K562 (cell line): ENCODE data around the gene EPHB3. TPM values are rescaled to one million over a fixed set of nuclear protein-coding genes. Genes with fewer than 3 reads are reported as not detected.

Source experiments
- ATAC-seq: fragments of 200-7000 bp; cut with Tn5 transposase; 3 replicates; pipeline ENCODE4 v1.9.1; 2020; ENCODE audit warnings: moderate library complexity
- BruUV-seq: library from RNA; stranded (reverse); fragments of 400-500 nt; replicated peaks from 2 replicates; lab custom pipeline; 2021; lab: Mats Ljungman, UMichigan
- CTCF ChIA-PET: fragments of 300-600 bp; formaldehyde crosslinking; extraction: SDS; loops from one replicate; lab custom pipeline; 2021; ENCODE audit warnings: low intra/inter-chr PET ratio; lab: Yijun Ruan, JAX
- POLR2A ChIA-PET: fragments of 300-600, 350-650 bp; sonication (Branson Sonifier 250); formaldehyde crosslinking; extraction: SDS; loops from one replicate; lab custom pipeline; 2021; ENCODE audit warnings: antibody characterized with exemption, inconsistent platforms; lab: Yijun Ruan, JAX
- DNase-seq, 4 experiments: peaks; one replicate each; pipeline versions ENCODE4 v3.0.0 to v3.0.0-alpha.2; 2011 to 2018; ENCODE audit warnings: low spot score in 3 of 4, mixed read lengths in 3 of 4; ENCODE audit errors: extremely low read depth in 1 of 4
- FAIRE-seq: peaks from 2 replicates; lab custom pipeline; 2011; peaks lifted over from hg19 to GRCh38; lab: Jason Lieb, UNC
- H2AFZ ChIP-seq: 2 replicates; pipeline ENCODE4 v1.6.0; 2011; ENCODE audit warnings: low read depth, low read length, control low read depth, inconsistent platforms
- H3K27ac ChIP-seq: fragments of 200-600 bp; 3 replicates; pipeline ENCODE4 v1.8.0; 2011; ENCODE audit warnings: low read depth, mild to moderate bottlenecking, control low read depth, inconsistent platforms, low read length, moderate library complexity, mixed read lengths; ENCODE audit errors: extremely low read depth
- H3K27me3 ChIP-seq, 2 experiments: fragments of 300-600 bp in 1 of 2; 2 replicates in 1 of 2; 3 replicates in 1 of 2; pipeline versions ENCODE4 v1.6.0 to v1.8.0; 2011; ENCODE audit warnings: inconsistent platforms in 2 of 2, low read length in 2 of 2, mild to moderate bottlenecking in 1 of 2, mixed read lengths in 1 of 2, moderate library complexity in 1 of 2; ENCODE audit not compliant: control insufficient read depth in 2 of 2, insufficient read depth in 2 of 2
- H3K36me3 ChIP-seq: fragments of 300-600 bp; 3 replicates; pipeline ENCODE4 v1.8.0; 2011; ENCODE audit warnings: mild to moderate bottlenecking, low read length, inconsistent platforms; ENCODE audit not compliant: control insufficient read depth, insufficient read depth
- H3K4me1 ChIP-seq, 2 experiments: fragments of 200-600 bp in 1 of 2; replicated peaks in 1 of 2; 2 replicates in 1 of 2; 3 replicates in 1 of 2; pipeline versions ENCODE4 v1.5.1 to v1.8.0; 2011; ENCODE audit warnings: inconsistent platforms in 2 of 2, low read length in 2 of 2, mild to moderate bottlenecking in 1 of 2, mixed read lengths in 1 of 2, moderate library complexity in 1 of 2; ENCODE audit not compliant: control insufficient read depth in 2 of 2, insufficient read depth in 2 of 2
- H3K4me2 ChIP-seq: 2 replicates; pipeline ENCODE4 v1.6.1; 2011; ENCODE audit warnings: low read length, control low read depth, inconsistent platforms, mixed read lengths; ENCODE audit not compliant: insufficient read depth
- H3K4me3 ChIP-seq: fragments of 200-600 bp; sonication (generic), shearing (Covaris generic); 2 replicates; pipeline ENCODE4 v1.5.1; 2016; ENCODE audit warnings: control low read depth, inconsistent platforms
- H3K79me2 ChIP-seq: fragments of 200-600 bp; 3 replicates; pipeline ENCODE4 v1.8.0; 2011; ENCODE audit warnings: low read length, inconsistent platforms; ENCODE audit not compliant: control insufficient read depth, insufficient read depth
- H3K9ac ChIP-seq, 2 experiments: 2 replicates each; pipeline versions ENCODE4 v1.6.0 to v1.6.1; 2011; ENCODE audit warnings: low read depth in 2 of 2, low read length in 2 of 2, control low read depth in 1 of 2, inconsistent platforms in 1 of 2, mild to moderate bottlenecking in 1 of 2, mixed read lengths in 1 of 2; ENCODE audit not compliant: insufficient read depth in 1 of 2
- H3K9me1 ChIP-seq: one replicate; pipeline ENCODE4 v1.6.0; 2011; ENCODE audit warnings: inconsistent platforms, mild to moderate bottlenecking, low read length, moderate library complexity; ENCODE audit not compliant: control insufficient read depth, insufficient read depth
- H3K9me3 ChIP-seq: replicated peaks from 2 replicates; pipeline ENCODE4 v1.5.1; 2011; ENCODE audit warnings: low read depth, low read length, inconsistent platforms; ENCODE audit not compliant: control insufficient read depth, insufficient read depth
- H4K20me1 ChIP-seq: replicated peaks from 2 replicates; pipeline ENCODE4 v1.6.1; 2011; ENCODE audit warnings: low read length, inconsistent platforms, mixed read lengths; ENCODE audit not compliant: control insufficient read depth, insufficient read depth
- BRF2 ChIP-seq: IDR thresholded peaks from 3 replicates; pipeline ENCODE4 v1.6.1; 2011; ENCODE audit warnings: borderline replicate concordance, mild to moderate bottlenecking; ENCODE audit not compliant: insufficient read length, insufficient read depth
- CBFA2T2 ChIP-seq: fragments of 450-650 bp; conservative IDR thresholded peaks from 2 replicates; pipeline ENCODE4 v1.6.1; 2017; ENCODE audit warnings: mild to moderate bottlenecking
- E2F3 ChIP-seq: fragments of 250-450 bp; sonication (Bioruptor Pico); IDR thresholded peaks from 2 replicates; pipeline ENCODE4 v1.4.0; 2020; ENCODE audit warnings: mild to moderate bottlenecking
- EWSR1 ChIP-seq: fragments of 450-650 bp; IDR thresholded peaks from 2 replicates; pipeline ENCODE4 v1.6.1; 2018; ENCODE audit warnings: borderline replicate concordance, mild to moderate bottlenecking, low read depth, moderate library complexity; ENCODE audit not compliant: partially characterized antibody
- HDAC3 ChIP-seq: fragments of 450-650 bp; IDR thresholded peaks from 2 replicates; pipeline ENCODE4 v1.6.1; 2018; ENCODE audit warnings: borderline replicate concordance, mild to moderate bottlenecking, moderate library complexity; ENCODE audit not compliant: partially characterized antibody
- HDAC6 ChIP-seq: IDR thresholded peaks from 2 replicates; pipeline ENCODE4 v1.6.1; 2012; ENCODE audit warnings: low read depth, mild to moderate bottlenecking, control low read depth, inconsistent platforms, low read length, moderate library complexity
- HMG20B ChIP-seq: fragments of 250-450 bp; sonication (Bioruptor Pico); IDR thresholded peaks from 2 replicates; pipeline ENCODE4 v1.5.0; 2021; ENCODE audit warnings: mild to moderate bottlenecking
- KDM1A ChIP-seq, 2 experiments: fragments of 450-650 bp; IDR thresholded peaks; 2 replicates each; pipeline ENCODE4 v1.6.1; 2016; ENCODE audit warnings: mild to moderate bottlenecking in 2 of 2
- PCBP2 ChIP-seq: fragments of 200-400 bp; formaldehyde crosslinking; IDR thresholded peaks from 2 replicates; pipeline ENCODE4 v1.6.1; 2018; ENCODE audit warnings: low read length, low read depth, mild to moderate bottlenecking, moderate library complexity; ENCODE audit not compliant: poor library complexity, severe bottlenecking
- PHF20 ChIP-seq: fragments of 450-650 bp; IDR thresholded peaks from 2 replicates; pipeline ENCODE4 v1.6.1; 2018; ENCODE audit not compliant: partially characterized antibody
- PHTF2 ChIP-seq: fragments of 250-450 bp; sonication (Bioruptor Pico); IDR thresholded peaks from 2 replicates; pipeline ENCODE4 v1.5.0; 2021; ENCODE audit warnings: mild to moderate bottlenecking
- RBM14 ChIP-seq: fragments of 200-400 bp; formaldehyde crosslinking; IDR thresholded peaks from 2 replicates; pipeline ENCODE4 v1.6.1; 2018; ENCODE audit warnings: low read depth, mild to moderate bottlenecking, low read length, moderate library complexity, borderline replicate concordance; ENCODE audit not compliant: insufficient read depth
- SETDB1 ChIP-seq: IDR thresholded peaks from one replicate; pipeline ENCODE4 v1.6.1; 2012; ENCODE audit warnings: low read length, control low read depth, inconsistent platforms
- ZNF174 ChIP-seq: fragments of 250-450 bp; sonication (Bioruptor Pico); IDR thresholded peaks from 2 replicates; pipeline ENCODE4 v1.4.0; 2020; ENCODE audit warnings: mild to moderate bottlenecking
- ZNF253 ChIP-seq: fragments of 250-450 bp; sonication (Bioruptor Pico); conservative IDR thresholded peaks from 2 replicates; pipeline ENCODE4 v1.6.1; 2021; ENCODE audit warnings: mild to moderate bottlenecking
- ZNF507 ChIP-seq: conservative IDR thresholded peaks from 2 replicates; pipeline ENCODE4 v1.6.1; 2017; ENCODE audit warnings: missing genetic modification characterization, missing compliant biosample characterization
- ZNF655 ChIP-seq: fragments of 250-450 bp; sonication (Bioruptor Pico); IDR thresholded peaks from 2 replicates; pipeline ENCODE4 v1.5.0; 2021
- ZNF77 ChIP-seq: fragments of 250-450 bp; sonication (Bioruptor Pico); IDR thresholded peaks from 2 replicates; pipeline ENCODE4 v1.5.0; 2020
- ZSCAN29 ChIP-seq: fragments of 450-650 bp; IDR thresholded peaks from 2 replicates; pipeline ENCODE4 v1.6.1; 2017
- WGBS: fragments of 100-300 bp; shearing (Covaris generic); methylation state at CpG from one replicate; pipeline ENCODE4 v1.1.6; 2016; ENCODE audit warnings: low coverage, mixed read lengths; ENCODE audit not compliant: insufficient coverage; ENCODE audit errors: missing lambda C conversion rate; 5-methylcytosine and 5-hydroxymethylcytosine counted together
- in situ Hi-C: fragments of 300-500 bp; cut with MboI; formaldehyde crosslinking; loops from 4 replicates; pipeline ENCODE4 v1.15.0; 2018; ENCODE audit warnings: inconsistent platforms, mixed read lengths
- intact Hi-C: fragments of 100-400 bp; cut with micrococcal nuclease; formaldehyde crosslinking; loops from 2 replicates; pipeline ENCODE4 v1.14.2; 2022
- polyA plus RNA-seq, 8 experiments: library from polyadenylated mRNA; depleted of rRNA in 4 of 8; stranded (reverse) in 5 of 8; unstranded in 3 of 8; fragments of >200 nt; fragmentation: Nextera tagmentation in 2 of 8; fragmentation: Illumina TruSeq in 1 of 8; extraction: Ambion mirVana in 2 of 8; extraction: Trizol in 1 of 8; gene quantifications; 2 replicates each; pipeline versions ENCODE4 v1.2.1 to v1.2.3, GENCODE V29; 2011 to 2014; ENCODE audit warnings: inconsistent platforms in 1 of 8, missing spikeins in 1 of 8
- total RNA-seq, 7 experiments: library from RNA; depleted of rRNA in 6 of 7; stranded (reverse); fragments of >200 nt in 6 of 7; fragmentation: Illumina TruSeq in 2 of 7; extraction: Trizol in 2 of 7; gene quantifications; 2 replicates each; pipeline versions ENCODE4 v1.2.1 to v1.2.3, GENCODE V29; 2011 to 2021; ENCODE audit warnings: low replicate concordance in 1 of 7

EPHB3 gene
- total and polyA plus RNA-seq, 9 of the 15 experiments (the other 6 are each of a cell fraction or from before 2014, with no cell fraction given), result not detected

GRCh38 chr3:184611607-184612281 lies 50.2 kb downstream of the EPHB3 start:
- H3K4me3 ChIP-seq, result no peak overlapping the region
- TF ChIP-seq PCBP2, result no peak
- TF ChIP-seq ZNF655, result no peak
- TF ChIP-seq ZNF507 (tag), result no peak
- TF ChIP-seq E2F3 (CRISPR knock-in tag), result no peak
- no peak for TF ChIP-seq ZNF77 (CRISPR knock-in tag)
- TF ChIP-seq CBFA2T2, result no peak
- no peak for TF ChIP-seq HDAC6
- no peak for TF ChIP-seq KDM1A (IDR thresholded peaks at IDR 0.05)
- TF ChIP-seq EWSR1, result no peak
- TF ChIP-seq BRF2, result no peak
- no peak for TF ChIP-seq SETDB1
- no peak for TF ChIP-seq HDAC3
- TF ChIP-seq PHTF2 (CRISPR knock-in tag), result no peak
- no peak for TF ChIP-seq PHF20
- no peak for TF ChIP-seq ZNF253
- TF ChIP-seq ZSCAN29, result no peak
- TF ChIP-seq HMG20B (CRISPR knock-in tag), result no peak
- no peak for TF ChIP-seq ZNF174 (CRISPR knock-in tag)
- no peak for TF ChIP-seq RBM14

More at GRCh38 chr3:184611607-184612281, 50.2 kb downstream of the EPHB3 start:
- Histone ChIP-seq H3K27me3 (peaks cover 25 to 79% of the 10 kb centered on the region in 2 experiments), H3K4me2 (no peak overlapping the region), H3K79me2 (no peaks in the 10 kb centered on the region), H4K20me1 (no peaks in the 10 kb centered on the region; the same call in 1 of the 2 replicates), H3K9me3 (no peaks in the 10 kb centered on the region), H3K9me1 (no peaks in the 10 kb centered on the region), H3K9ac (no peak overlapping the region), H2AFZ (no peak overlapping the region), H3K27ac (no peak overlapping the region), H3K36me3 (no peaks in the 10 kb centered on the region), H3K4me1 (no peaks in the 10 kb centered on the region)
- WGBS, result 1% methylated on average over 7 of the region's 8 CpGs
- intact Hi-C loops, result no loop called here
- FAIRE-seq (no peak), DNase-seq (no peak), ATAC-seq (no peak)
- BruUV-seq, result no TSS peak
- in situ Hi-C loops, result no loop called here
- ChIA-PET POLR2A (interaction anchor here (0.6 to 0.7 kb wide), 2 partner anchors 29 to 37 kb away, joined by 3 to 4 read pairs; no protein-coding TSS in a partner anchor), CTCF (no interaction called here)
